Measurements from ENCODE around the gene TFB2M. TPM values are rescaled to one million over a fixed set of nuclear protein-coding genes. Genes with fewer than 3 reads are reported as not detected.

Gene TFB2M
- total RNA-seq, 3 donors from 2014 or later (not counting 1 experiment from before 2014, with no cell fraction given): 13.4 to 15.1 (median 15.1) TPM

- WGBS (ENCODE audit: insufficient coverage): 100% methylated on average over 1 of the region's 1 CpG
- no peaks in the 10 kb centered on the region for H3K27me3 Mint-ChIP-seq (ENCODE audit: low read depth in 2 of 2)
- H3K36me3 ChIP-seq (ENCODE audit: control insufficient read depth, insufficient read depth, low read length): peaks cover 56% of the 10 kb centered on the region
Measured at GRCh38 chr1:246544001-246544400, 22.1 kb downstream of the TFB2M start.

GRCh38 chr1:246540738-246541491, 25.1 kb downstream of the TFB2M start:
- intact Hi-C loops (cut with micrococcal nuclease): no loop called here
- H3K27ac Mint-ChIP-seq: no peak overlapping the region
- DNase-seq (no peak), ATAC-seq (no peak)
- no peaks in the 10 kb centered on the region for H3K9me3 ChIP-seq (ENCODE audit: control insufficient read depth, insufficient read depth, low read length)
- no peak overlapping the region for H3K4me3 Mint-ChIP-seq
- H3K4me1 ChIP-seq (ENCODE audit: control insufficient read depth, insufficient read depth, low read length): no peaks in the 10 kb centered on the region
- 100% methylated on average over 6 of the region's 7 CpGs for WGBS (ENCODE audit: insufficient coverage)
- H3K36me3 Mint-ChIP-seq: no peaks in the 10 kb centered on the region
- H3K4me1 Mint-ChIP-seq: no peaks in the 10 kb centered on the region
- H3K36me3 ChIP-seq (ENCODE audit: control insufficient read depth, insufficient read depth, low read length): peaks cover 43% of the 10 kb centered on the region
- no peaks in the 10 kb centered on the region for H3K9me3 Mint-ChIP-seq
- no peak overlapping the region for H3K4me3 ChIP-seq (ENCODE audit: low read length)
- no peak for TF ChIP-seq CTCF (IDR thresholded peaks at IDR 0.05)
- H3K27ac ChIP-seq (ENCODE audit: low read length): no peak overlapping the region
- H3K27me3 ChIP-seq (ENCODE audit: control insufficient read depth, insufficient read depth, low read length): no peaks in the 10 kb centered on the region
- H3K27me3 Mint-ChIP-seq (ENCODE audit: low read depth in 2 of 2): no peaks in the 10 kb centered on the region

More at GRCh38 chr1:246544001-246544400, 22.1 kb downstream of the TFB2M start:
- intact Hi-C loops (cut with micrococcal nuclease): no loop called here
- Histone ChIP-seq H3K27me3 (ENCODE audit: control insufficient read depth, insufficient read depth, low read length) (no peaks in the 10 kb centered on the region), H3K9me3 (ENCODE audit: control insufficient read depth, insufficient read depth, low read length) (no peaks in the 10 kb centered on the region), H3K4me1 (ENCODE audit: control insufficient read depth, insufficient read depth, low read length) (no peaks in the 10 kb centered on the region), H3K4me3 (ENCODE audit: low read length) (no peak overlapping the region), H3K27ac (ENCODE audit: low read length) (no peak overlapping the region)
- ATAC-seq: no peak
- TF ChIP-seq CTCF (IDR thresholded peaks at IDR 0.05): no peak
- DNase-seq: no peak
- Mint-ChIP-seq H3K9me3 (no peaks in the 10 kb centered on the region), H3K36me3 (no peaks in the 10 kb centered on the region), H3K4me3 (no peak overlapping the region), H3K27ac (no peak overlapping the region), H3K4me1 (no peaks in the 10 kb centered on the region)

GRCh38 chr1:246537887-246538286, 28.2 kb downstream of the TFB2M start:
- Mint-ChIP-seq H3K36me3 (no peaks in the 10 kb centered on the region), H3K27ac (no peak overlapping the region), H3K4me3 (no peak overlapping the region), H3K9me3 (no peaks in the 10 kb centered on the region), H3K4me1 (no peaks in the 10 kb centered on the region), H3K27me3 (ENCODE audit: low read depth in 2 of 2) (no peaks in the 10 kb centered on the region)
- no peak overlapping the region for H3K27ac ChIP-seq (ENCODE audit: low read length)
- H3K4me3 ChIP-seq (ENCODE audit: low read length): no peak overlapping the region
- H3K4me1 ChIP-seq (ENCODE audit: control insufficient read depth, insufficient read depth, low read length): no peaks in the 10 kb centered on the region
- WGBS (ENCODE audit: insufficient coverage): 96% methylated on average over 3 of the region's 3 CpGs
- no peak for TF ChIP-seq CTCF (IDR thresholded peaks at IDR 0.05)
- peaks cover 25% of the 10 kb centered on the region for H3K36me3 ChIP-seq (ENCODE audit: control insufficient read depth, insufficient read depth, low read length)
- intact Hi-C loops (cut with micrococcal nuclease): no loop called here
- no peaks in the 10 kb centered on the region for H3K27me3 ChIP-seq (ENCODE audit: control insufficient read depth, insufficient read depth, low read length)
- ATAC-seq (no peak), DNase-seq (no peak)
- no peaks in the 10 kb centered on the region for H3K9me3 ChIP-seq (ENCODE audit: control insufficient read depth, insufficient read depth, low read length)

- Mint-ChIP-seq H3K9me3 (no peaks in the 10 kb centered on the region), H3K4me3 (no peak overlapping the region), H3K4me1 (no peaks in the 10 kb centered on the region), H3K27ac (no peak overlapping the region), H3K36me3 (no peaks in the 10 kb centered on the region), H3K27me3 (ENCODE audit: low read depth in 2 of 2) (no peaks in the 10 kb centered on the region)
- no peaks in the 10 kb centered on the region for H3K9me3 ChIP-seq (ENCODE audit: control insufficient read depth, insufficient read depth, low read length)
- ATAC-seq: no peak
- H3K36me3 ChIP-seq (ENCODE audit: control insufficient read depth, insufficient read depth, low read length): peaks cover 20% of the 10 kb centered on the region
- intact Hi-C loops (cut with micrococcal nuclease): no loop called here
- no peak overlapping the region for H3K27ac ChIP-seq (ENCODE audit: low read length)
- no peak overlapping the region for H3K4me3 ChIP-seq (ENCODE audit: low read length)
- DNase-seq: no peak
- 84% methylated on average over 7 of the region's 7 CpGs for WGBS (ENCODE audit: insufficient coverage)
- no peak for TF ChIP-seq CTCF (IDR thresholded peaks at IDR 0.05)
- H3K4me1 ChIP-seq (ENCODE audit: control insufficient read depth, insufficient read depth, low read length): no peaks in the 10 kb centered on the region
- H3K27me3 ChIP-seq (ENCODE audit: control insufficient read depth, insufficient read depth, low read length): no peaks in the 10 kb centered on the region
Measured at GRCh38 chr1:246537441-246537840, 28.6 kb downstream of the TFB2M start.
